GM12873 (cell line): ENCODE results near the gene GPS1.

Source experiments
- TF ChIP-seq, protein P1 (sequence below): IDR thresholded peaks from 2 replicates; pipeline ENCODE4 v1.5.1; 2012; ENCODE audit warnings: low read depth, mild to moderate bottlenecking, moderate library complexity, low read length, control low read depth; ENCODE audit not compliant: insufficient read depth; ENCODE audit errors: missing control alignments

Gene GPS1

DNA sequence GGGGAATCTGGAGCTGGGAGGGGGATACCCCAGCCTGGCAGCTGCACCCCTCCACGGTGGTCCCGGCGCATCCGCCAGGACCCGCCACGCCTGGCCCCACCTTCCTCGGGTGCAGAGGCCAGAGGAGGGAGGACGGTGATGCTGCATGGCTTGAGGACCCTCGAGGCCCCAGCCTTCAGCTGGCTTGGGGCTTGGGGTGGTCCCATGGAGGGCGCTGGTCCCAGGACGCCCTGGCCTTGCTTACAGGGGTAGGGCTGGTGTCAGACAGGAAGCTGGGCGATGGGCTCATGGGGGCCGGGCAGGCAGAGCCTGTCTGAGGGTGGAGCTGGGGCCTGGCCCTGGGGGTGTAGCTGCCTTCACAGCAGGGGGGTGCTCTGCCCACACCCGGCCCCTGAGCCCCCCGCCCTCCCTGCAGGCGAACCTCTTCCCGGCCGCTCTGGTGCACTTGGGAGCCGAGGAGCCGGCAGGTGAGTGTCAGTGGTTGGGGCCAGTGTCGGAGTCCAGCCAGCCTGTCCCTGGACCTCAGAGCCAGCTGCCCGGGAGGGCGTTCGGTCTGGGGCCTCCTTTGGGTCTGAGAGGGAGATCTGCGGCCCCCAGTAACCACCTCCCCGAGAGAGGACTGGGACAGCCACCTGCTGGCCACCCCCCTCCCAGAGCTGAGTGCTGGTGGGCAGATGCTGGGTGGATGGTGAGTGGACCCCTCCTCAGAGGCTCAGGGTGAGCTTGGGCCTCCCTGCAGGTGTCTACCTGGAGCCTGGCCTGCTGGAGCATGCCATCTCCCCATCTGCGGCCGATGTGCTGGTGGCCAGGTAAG is 35.4 kb upstream of the GPS1 start:
- TF ChIP-seq, protein P1, sequence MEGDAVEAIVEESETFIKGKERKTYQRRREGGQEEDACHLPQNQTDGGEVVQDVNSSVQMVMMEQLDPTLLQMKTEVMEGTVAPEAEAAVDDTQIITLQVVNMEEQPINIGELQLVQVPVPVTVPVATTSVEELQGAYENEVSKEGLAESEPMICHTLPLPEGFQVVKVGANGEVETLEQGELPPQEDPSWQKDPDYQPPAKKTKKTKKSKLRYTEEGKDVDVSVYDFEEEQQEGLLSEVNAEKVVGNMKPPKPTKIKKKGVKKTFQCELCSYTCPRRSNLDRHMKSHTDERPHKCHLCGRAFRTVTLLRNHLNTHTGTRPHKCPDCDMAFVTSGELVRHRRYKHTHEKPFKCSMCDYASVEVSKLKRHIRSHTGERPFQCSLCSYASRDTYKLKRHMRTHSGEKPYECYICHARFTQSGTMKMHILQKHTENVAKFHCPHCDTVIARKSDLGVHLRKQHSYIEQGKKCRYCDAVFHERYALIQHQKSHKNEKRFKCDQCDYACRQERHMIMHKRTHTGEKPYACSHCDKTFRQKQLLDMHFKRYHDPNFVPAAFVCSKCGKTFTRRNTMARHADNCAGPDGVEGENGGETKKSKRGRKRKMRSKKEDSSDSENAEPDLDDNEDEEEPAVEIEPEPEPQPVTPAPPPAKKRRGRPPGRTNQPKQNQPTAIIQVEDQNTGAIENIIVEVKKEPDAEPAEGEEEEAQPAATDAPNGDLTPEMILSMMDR: no peak

DNA sequence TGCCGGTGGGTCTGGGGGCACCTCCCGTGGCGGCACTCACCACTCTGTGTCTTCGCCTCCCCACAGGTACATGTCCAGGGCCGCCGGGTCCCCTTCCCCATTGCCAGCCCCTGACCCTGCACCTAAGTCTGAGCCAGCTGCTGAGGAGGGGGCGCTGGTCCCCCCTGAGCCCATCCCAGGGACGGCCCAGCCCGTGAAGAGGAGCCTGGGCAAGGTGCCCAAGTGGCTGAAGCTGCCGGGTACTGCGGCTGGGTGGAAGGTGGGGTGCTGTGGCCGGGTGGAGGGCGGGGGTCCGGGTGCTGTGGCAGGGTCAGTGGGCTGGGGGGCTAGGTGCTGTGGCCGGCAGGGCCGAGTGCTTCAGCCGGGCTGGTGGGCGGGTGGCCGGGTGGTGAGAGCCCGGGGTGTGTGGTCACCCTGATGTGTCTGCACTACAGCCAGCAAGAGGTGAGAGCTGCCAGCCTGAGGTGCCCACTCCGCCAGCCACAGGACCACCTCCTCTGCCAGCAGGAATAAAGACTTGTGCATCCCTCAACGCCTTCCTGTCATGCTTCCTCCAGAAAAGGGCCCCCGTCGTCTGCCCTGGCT is 34.7 kb upstream of the GPS1 start:
- TF ChIP-seq, protein P1: no peak

DNA sequence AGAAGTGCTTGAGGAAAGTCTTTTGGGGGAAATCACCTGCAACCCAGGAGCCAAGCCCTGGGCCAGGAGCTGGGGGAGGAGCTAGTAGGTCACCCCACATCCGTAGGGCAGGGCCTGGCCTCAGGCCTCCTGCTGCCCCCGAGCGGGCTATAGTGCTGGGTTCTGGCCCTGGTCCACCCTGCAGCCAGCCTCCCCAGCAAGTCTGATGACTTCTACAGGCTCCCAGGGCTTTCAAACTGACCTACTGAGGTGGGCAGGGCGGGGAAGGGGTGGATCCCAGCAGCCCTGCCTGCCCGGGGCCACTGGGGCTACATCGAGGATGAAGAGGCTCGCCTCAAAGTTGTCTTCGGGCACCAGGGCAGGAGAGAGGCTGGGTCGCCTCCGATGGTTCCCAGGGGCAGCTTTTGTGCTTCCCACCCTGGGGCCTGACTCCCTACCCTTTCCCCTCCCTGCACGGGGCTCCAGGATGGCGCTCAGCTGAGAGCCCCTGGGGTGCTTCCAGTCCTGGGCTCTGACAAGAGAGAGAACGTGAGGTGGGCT is 34.0 kb upstream of the GPS1 start:
- TF ChIP-seq, protein P1: no peak

DNA sequence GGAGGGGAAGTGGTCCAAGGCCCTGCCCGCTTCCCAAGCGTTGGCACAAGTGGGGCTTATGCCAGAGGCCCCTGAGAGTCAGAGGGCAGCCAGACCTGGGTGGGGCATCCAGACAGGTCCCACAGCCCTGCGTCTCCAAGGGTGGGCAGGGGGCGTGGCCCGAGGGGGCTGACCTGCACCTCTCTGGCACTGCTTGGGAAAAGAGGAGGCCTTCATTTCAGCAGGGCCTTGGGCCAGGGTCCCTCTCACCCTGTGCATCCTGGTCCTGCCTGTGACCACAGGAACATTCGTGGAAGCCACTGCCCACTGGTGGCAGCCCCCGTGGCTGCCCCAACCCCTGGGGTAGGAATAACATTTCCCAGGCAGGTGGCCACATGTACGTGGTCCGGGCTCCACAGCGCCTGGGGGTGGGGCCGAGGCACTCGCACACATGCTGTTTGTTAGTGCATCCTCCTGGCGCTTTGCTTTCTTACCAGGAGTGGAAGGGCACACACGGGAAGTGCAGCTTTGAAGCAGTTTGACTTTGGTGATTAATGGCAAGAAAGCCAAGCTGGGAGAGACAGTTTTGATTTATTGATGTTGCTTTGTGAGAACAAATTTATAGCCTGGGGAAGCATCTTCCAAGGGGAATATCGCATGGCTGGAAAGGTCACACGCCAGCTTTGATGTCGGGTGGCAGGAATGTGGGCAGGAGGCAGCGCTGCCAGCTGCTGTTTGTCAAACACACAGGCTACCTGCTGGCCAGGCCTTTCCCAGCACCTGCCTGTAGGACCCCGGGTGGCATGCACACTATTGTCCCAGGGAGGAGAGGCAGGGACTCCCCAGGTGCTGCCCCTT is 33.3 kb upstream of the GPS1 start:
- TF ChIP-seq, protein P1: no peak

DNA sequence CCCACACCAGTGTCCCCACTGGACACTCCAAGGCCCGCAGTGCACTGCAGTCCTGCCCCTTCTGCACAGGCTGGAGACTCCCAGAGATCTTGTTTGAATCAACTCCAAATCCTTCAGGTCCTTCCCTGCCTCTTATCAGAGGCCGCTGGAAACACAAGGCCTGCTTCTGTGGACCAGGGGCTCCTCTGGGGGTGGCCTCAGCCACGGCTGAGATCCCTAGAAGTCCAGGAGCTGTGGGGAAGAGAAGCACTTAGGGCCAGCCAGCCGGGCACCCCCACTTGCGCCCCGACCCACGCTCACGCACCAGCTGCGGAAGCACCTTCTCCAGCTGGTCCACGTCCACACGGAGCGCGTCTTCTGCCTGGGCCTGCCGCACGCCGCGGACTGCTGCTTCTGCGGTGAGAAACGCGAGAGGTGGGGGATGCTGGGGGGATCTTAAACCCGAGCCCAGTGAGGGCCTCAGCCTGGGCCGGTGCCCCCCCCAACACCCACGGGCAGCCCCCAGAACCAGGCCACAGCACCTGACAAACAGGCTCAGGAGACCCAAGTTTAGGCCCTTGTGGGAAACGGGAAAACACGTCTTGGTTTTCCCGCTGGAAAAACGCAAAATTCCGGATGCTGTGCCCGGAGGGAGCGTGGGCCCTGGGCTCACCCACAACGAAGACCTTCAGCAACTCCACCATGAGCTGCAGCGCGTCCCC is 32.6 kb upstream of the GPS1 start:
- TF ChIP-seq, protein P1: no peak

DNA sequence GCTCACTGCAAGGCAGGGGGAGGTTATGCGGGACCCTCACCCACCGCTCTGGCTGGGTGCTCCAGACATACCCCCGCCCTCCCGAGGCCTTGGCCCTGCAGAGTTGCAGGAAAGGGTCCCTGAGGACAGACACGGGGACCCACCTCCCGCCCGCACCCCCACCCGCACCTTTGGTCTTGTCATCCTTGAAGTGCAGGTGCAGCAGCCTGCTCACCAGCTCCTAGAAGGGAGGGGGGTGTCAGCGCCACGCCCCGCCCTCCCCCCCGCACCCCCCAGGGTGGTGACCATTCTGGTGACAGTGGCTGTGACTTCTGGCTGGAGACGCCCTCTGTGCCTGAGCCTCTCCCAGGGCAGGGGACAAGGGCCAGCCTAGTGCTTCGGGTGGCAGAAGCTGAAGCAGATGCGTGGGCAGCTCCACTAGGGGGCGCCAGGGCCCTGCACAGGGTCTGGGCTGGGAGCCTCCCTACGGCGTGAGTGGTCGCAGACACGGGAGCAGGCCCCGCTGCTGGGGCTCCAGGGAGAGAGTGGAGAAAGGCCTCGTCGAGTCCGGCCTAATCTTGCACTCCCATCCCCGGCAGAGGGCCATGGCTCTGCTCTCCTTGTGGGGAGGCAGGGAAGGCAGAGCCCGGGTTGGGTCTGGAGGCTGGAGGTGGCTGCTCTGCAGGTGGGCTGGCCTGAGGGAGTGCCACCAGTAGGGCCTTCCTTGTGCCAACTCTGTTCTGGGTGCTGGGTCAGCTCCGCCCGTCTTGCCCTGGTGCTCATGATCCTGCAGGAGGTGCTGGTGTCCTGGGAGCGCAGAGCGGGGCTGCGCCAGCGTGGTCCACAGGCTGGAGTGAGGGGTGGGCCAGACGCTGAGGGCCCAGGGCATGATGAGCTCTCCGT is 31.8 kb upstream of the GPS1 start:
- TF ChIP-seq, protein P1: peak; percentile 93
